ENCODE results near the gene ECPAS.
"Not testable (repeated sequence)": the region's sequence is repeated elsewhere in the genome, so short reads cannot be mapped to it uniquely, and the experiment has no call there.

ECPAS gene

GRCh38 chr9:111334318-111334863 lies 149.8 kb downstream of the ECPAS start:
- DNase-seq: not testable (repeated sequence)

GRCh38 chr9:111330124-111330523 lies 154.1 kb downstream of the ECPAS start, which contains the start of gene OR2K2:
OR2K2 (minus strand) TSS chr9:111330224; CDS start chr9:111328433, 1,791 bp downstream.
- DNase-seq: no peak

GRCh38 chr9:111320631-111321030 lies 163.6 kb downstream of the ECPAS start:
- no peak for DNase-seq

GRCh38 chr9:111316796-111317195 lies 167.4 kb downstream of the ECPAS start:
- no peak for DNase-seq

Data from stimulated activated CD4-positive, alpha-beta T cell treated with anti-CD3 and anti-CD28 coated beads, Interleukin-15, amount 100 ng/mL, for 24 hours (primary cell).